H9 (cell line): ENCODE data around the gene ANO9. TPM values are rescaled to one million over a fixed set of nuclear protein-coding genes. Genes with fewer than 3 reads are reported as not detected.

Experiments used
- DNase-seq: peaks from one replicate; pipeline ENCODE4 v3.0.0-alpha.2; 2017
- H2AFZ ChIP-seq: one replicate; pipeline ENCODE4 v1.6.1; 2013; ENCODE audit warnings: mild to moderate bottlenecking, low read length, control low read depth, moderate library complexity
- H2AK5ac ChIP-seq: 2 replicates; pipeline ENCODE4 v1.6.1; 2013; ENCODE audit warnings: low read length, control low read depth, mixed read lengths; ENCODE audit not compliant: insufficient read length
- H2BK120ac ChIP-seq: one replicate; pipeline ENCODE4 v1.6.1; 2013; ENCODE audit warnings: low read depth, mild to moderate bottlenecking, low read length, control low read depth, inconsistent platforms; ENCODE audit not compliant: poor library complexity, severe bottlenecking
- H2BK12ac ChIP-seq: 2 replicates; pipeline ENCODE4 v1.6.1; 2013; ENCODE audit warnings: low read length, control low read depth, mixed read lengths, low read depth; ENCODE audit not compliant: insufficient read length
- H2BK15ac ChIP-seq: 2 replicates; pipeline ENCODE4 v1.6.1; 2013; ENCODE audit warnings: low read depth, low read length, control low read depth
- H2BK20ac ChIP-seq: one replicate; pipeline ENCODE4 v1.6.1; 2013; ENCODE audit warnings: low read depth, mild to moderate bottlenecking, low read length, control low read depth, inconsistent platforms; ENCODE audit not compliant: poor library complexity, severe bottlenecking
- H2BK5ac ChIP-seq: 2 replicates; pipeline ENCODE4 v1.6.1; 2013; ENCODE audit warnings: low read length, control low read depth, mixed read lengths; ENCODE audit not compliant: insufficient read length
- H3K14ac ChIP-seq: 2 replicates; pipeline ENCODE4 v1.6.1; 2013; ENCODE audit warnings: low read length, control low read depth; ENCODE audit not compliant: insufficient read depth
- H3K18ac ChIP-seq: 2 replicates; pipeline ENCODE4 v1.6.1; 2013; ENCODE audit warnings: low read depth, mild to moderate bottlenecking, mixed read lengths, low read length, control low read depth; ENCODE audit not compliant: insufficient read length
- H3K23ac ChIP-seq: 2 replicates; pipeline ENCODE4 v1.6.1; 2013; ENCODE audit warnings: low read length, control low read depth, mixed read lengths, low read depth; ENCODE audit not compliant: insufficient read length
- H3K23me2 ChIP-seq: 2 replicates; pipeline ENCODE4 v1.6.1; 2013; ENCODE audit warnings: low read depth, mild to moderate bottlenecking, mixed read lengths, low read length, control low read depth; ENCODE audit not compliant: insufficient read length, poor library complexity, severe bottlenecking
- H3K27ac ChIP-seq: 2 replicates; pipeline ENCODE4 v1.5.1; 2013; ENCODE audit warnings: low read length, control low read depth, mixed read lengths, low read depth; ENCODE audit not compliant: insufficient read length
- H3K27me3 ChIP-seq: 2 replicates; pipeline ENCODE4 v1.6.1; 2013; ENCODE audit warnings: low read length, control low read depth, inconsistent platforms; ENCODE audit not compliant: insufficient read depth
- H3K4ac ChIP-seq: 2 replicates; pipeline ENCODE4 v1.6.1; 2013; ENCODE audit warnings: low read depth, mild to moderate bottlenecking, control low read depth, inconsistent platforms, low read length, moderate library complexity
- H3K4me1 ChIP-seq: 2 replicates; pipeline ENCODE4 v1.6.1; 2013; ENCODE audit warnings: low read length, control low read depth, inconsistent platforms; ENCODE audit not compliant: insufficient read depth
- H3K4me2 ChIP-seq: 2 replicates; pipeline ENCODE4 v1.6.1; 2013; ENCODE audit warnings: low read length, control low read depth, mixed read lengths; ENCODE audit not compliant: insufficient read length, insufficient read depth
- H3K56ac ChIP-seq: 2 replicates; pipeline ENCODE4 v1.6.1; 2013; ENCODE audit warnings: low read depth, mild to moderate bottlenecking, mixed read lengths, low read length, control low read depth; ENCODE audit not compliant: insufficient read length
- H3K79me1 ChIP-seq: 2 replicates; pipeline ENCODE4 v1.6.1; 2013; ENCODE audit warnings: low read depth, mild to moderate bottlenecking, moderate library complexity, low read length, control low read depth, inconsistent platforms; ENCODE audit not compliant: insufficient read depth, poor library complexity, severe bottlenecking
- H3K79me2 ChIP-seq: 2 replicates; pipeline ENCODE4 v1.6.1; 2013; ENCODE audit warnings: low read length, control low read depth, inconsistent platforms; ENCODE audit not compliant: insufficient read depth
- H3K9ac ChIP-seq: 2 replicates; pipeline ENCODE4 v1.6.1; 2013; ENCODE audit warnings: low read length, control low read depth, mixed read lengths; ENCODE audit not compliant: insufficient read length; ENCODE audit errors: extremely low read depth
- H3K9me3 ChIP-seq: one replicate; pipeline ENCODE4 v1.6.1; 2013; ENCODE audit warnings: low read depth, low read length, inconsistent platforms; ENCODE audit not compliant: control insufficient read depth
- H3T11ph ChIP-seq: one replicate; pipeline ENCODE4 v1.6.1; 2013; ENCODE audit warnings: mild to moderate bottlenecking, low read length, control low read depth, inconsistent platforms
- H4K20me1 ChIP-seq: one replicate; pipeline ENCODE4 v1.6.1; 2013; ENCODE audit not compliant: control insufficient read depth, insufficient read length, insufficient read depth
- H4K5ac ChIP-seq: 2 replicates; pipeline ENCODE4 v1.6.1; 2013; ENCODE audit warnings: low read depth, mild to moderate bottlenecking, mixed read lengths, low read length, control low read depth; ENCODE audit not compliant: insufficient read length
- H4K8ac ChIP-seq: replicated peaks from 2 replicates; pipeline ENCODE4 v1.6.1; 2013; ENCODE audit warnings: low read length, control low read depth, mixed read lengths, low read depth; ENCODE audit not compliant: insufficient read length
- H4K91ac ChIP-seq: 2 replicates; pipeline ENCODE4 v1.6.1; 2013; ENCODE audit warnings: low read depth, mild to moderate bottlenecking, moderate library complexity, mixed read lengths, low read length, control low read depth; ENCODE audit not compliant: insufficient read length
- H3K27ac Mint-ChIP-seq, 3 experiments: 2 replicates in 2 of 3; 3 replicates in 1 of 3; pipeline ENCODE4 v1.8.0; 2020 to 2021; ENCODE audit warnings: mixed read lengths in 3 of 3, mild to moderate bottlenecking in 1 of 3, moderate library complexity in 1 of 3
- H3K27me3 Mint-ChIP-seq: 2 replicates; pipeline ENCODE4 v1.8.0; 2021; ENCODE audit warnings: low read depth, mild to moderate bottlenecking, moderate library complexity, mixed read lengths
- H3K36me3 Mint-ChIP-seq, 3 experiments: 2 replicates in 2 of 3; 3 replicates in 1 of 3; pipeline ENCODE4 v1.8.0; 2020 to 2021; ENCODE audit warnings: low read depth in 3 of 3, mixed read lengths in 3 of 3; ENCODE audit not compliant: insufficient read depth in 1 of 3
- H3K4me1 Mint-ChIP-seq, 2 experiments: 2 replicates each; pipeline ENCODE4 v1.8.0; 2020; ENCODE audit warnings: mixed read lengths in 2 of 2
- H3K4me3 Mint-ChIP-seq, 2 experiments: 2 replicates in 1 of 2; 3 replicates in 1 of 2; pipeline ENCODE4 v1.8.0; 2020 to 2021; ENCODE audit warnings: mild to moderate bottlenecking in 2 of 2, mixed read lengths in 2 of 2, moderate library complexity in 1 of 2
- H3K9me3 Mint-ChIP-seq, 2 experiments: 2 replicates in 1 of 2; 3 replicates in 1 of 2; pipeline ENCODE4 v1.8.0; 2020; ENCODE audit warnings: mild to moderate bottlenecking in 2 of 2, mixed read lengths in 2 of 2, moderate library complexity in 1 of 2
- CTCF ChIP-seq: fragments of 200-600 bp; sonication (generic); conservative IDR thresholded peaks from 3 replicates; pipeline ENCODE4 v1.8.0; 2021; ENCODE audit warnings: antibody characterized with exemption, mild to moderate bottlenecking
- WGBS: extraction: QIAGEN DNeasy Blood & Tissue Kit; methylation state at CpG from one replicate; pipeline ENCODE4 v1.1.7; 2013; ENCODE audit warnings: missing lambda C conversion rate, low lambda C conversion rate, mixed read lengths; ENCODE audit not compliant: insufficient read length; ENCODE audit errors: extremely low coverage; 5-methylcytosine and 5-hydroxymethylcytosine counted together
- total RNA-seq: library from RNA; stranded (reverse); gene quantifications from 2 replicates; pipeline ENCODE4 v1.2.1, GENCODE V29; 2021

ANO9 gene
- total RNA-seq, 1 experiment from 2014 or later, result 13.1 TPM

- no peak overlapping the region for H2BK120ac ChIP-seq
- no peak overlapping the region for H2BK12ac ChIP-seq
- H2AFZ ChIP-seq, result no peak overlapping the region
- H3K23ac ChIP-seq, result no peak overlapping the region
- no peak overlapping the region for H3K4ac ChIP-seq
- Mint-ChIP-seq H3K27ac (peak overlapping the region; percentile 33 to 64 (median 64); a peak in 5 of 7 replicates), H3K27me3 (no peaks in the 10 kb centered on the region), H3K4me3 (no peak overlapping the region), H3K4me1 (peaks cover 15 to 31% of the 10 kb centered on the region in 2 experiments), H3K36me3 (peaks cover 2 to 4% (median 3%) of the 10 kb centered on the region in 3 experiments; a peak in 4 of 7 replicates), H3K9me3 (no peaks in the 10 kb centered on the region)
- peaks cover 4% of the 10 kb centered on the region; the same call in 1 of the 2 replicates for H3K4me1 ChIP-seq
- H2BK20ac ChIP-seq, result no peak overlapping the region
- DNase-seq, result no peak
- no CpG with 5 or more reads among the region's 19 CpGs for WGBS
- H4K8ac ChIP-seq, result no peak overlapping the region
- no peak overlapping the region for H4K5ac ChIP-seq
- no peak for TF ChIP-seq CTCF
- H3K27ac ChIP-seq, result no peak overlapping the region
- H2BK15ac ChIP-seq, result no peak overlapping the region
- no peak overlapping the region for H3K4me2 ChIP-seq
- H3K79me2 ChIP-seq, result no peaks in the 10 kb centered on the region; the same call in 1 of the 2 replicates
- no peak overlapping the region for H2AK5ac ChIP-seq
- H3K9me3 ChIP-seq, result no peaks in the 10 kb centered on the region
- no peak overlapping the region for H3T11ph ChIP-seq
- no peaks in the 10 kb centered on the region for H4K20me1 ChIP-seq
- no peak overlapping the region for H3K9ac ChIP-seq
- no peak overlapping the region for H4K91ac ChIP-seq
- H3K79me1 ChIP-seq, result no peaks in the 10 kb centered on the region
- H3K27me3 ChIP-seq, result no peaks in the 10 kb centered on the region
- no peak overlapping the region for H2BK5ac ChIP-seq
- no peak overlapping the region for H3K18ac ChIP-seq
- H3K14ac ChIP-seq, result no peak overlapping the region
- no peaks in the 10 kb centered on the region for H3K23me2 ChIP-seq
- H3K56ac ChIP-seq, result no peak overlapping the region
These were observed 31.6 kb upstream of the ANO9 start for GRCh38 chr11:473415-473814.
